GM12864 (cell line): ENCODE data around the gene SLAMF7.
A peak's percentile ranks its signal among the peaks of the same experiment; 100 is the strongest.
"Not testable (repeated sequence)": the region's sequence is repeated elsewhere in the genome, so short reads cannot be mapped to it uniquely, and the experiment has no call there.

Experiments
- DNase-seq: peaks from one replicate; pipeline ENCODE4 v3.0.0-alpha.2; 2011; ENCODE audit warnings: low read depth
- H3K4me3 ChIP-seq: 2 replicates; pipeline ENCODE4 v1.5.1; 2011; ENCODE audit warnings: mild to moderate bottlenecking, low read depth, low read length, control low read depth
- CTCF ChIP-seq: IDR thresholded peaks from 2 replicates; pipeline ENCODE4 v1.5.1; 2011; ENCODE audit warnings: low read depth, mild to moderate bottlenecking, moderate library complexity, low read length, control low read depth, inconsistent platforms; ENCODE audit errors: missing control alignments

The SLAMF7 gene

GRCh38 chr1:160726498-160727315, 12.3 kb upstream of the SLAMF7 start:
- TF ChIP-seq CTCF = peak; percentile 74
- H3K4me3 ChIP-seq = no peak overlapping the region; the same call in 1 of the 2 replicates
- no peak for DNase-seq

GRCh38 chr1:160727316-160727640, 11.8 kb upstream of the SLAMF7 start:
- TF ChIP-seq CTCF = no peak
- no peak overlapping the region for H3K4me3 ChIP-seq
- no peak for DNase-seq

GRCh38 chr1:160731564-160731963, 7.5 kb upstream of the SLAMF7 start:
- not testable (repeated sequence) for DNase-seq, H3K4me3 ChIP-seq

- H3K4me3 ChIP-seq = no peak overlapping the region
- DNase-seq = no peak
- TF ChIP-seq CTCF = no peak
These were observed 7.1 kb upstream of the SLAMF7 start for GRCh38 chr1:160731990-160732389.

GRCh38 chr1:160733898-160734297, 5.1 kb upstream of the SLAMF7 start:
- DNase-seq = no peak
- H3K4me3 ChIP-seq = no peak overlapping the region
- no peak for TF ChIP-seq CTCF

GRCh38 chr1:160734301-160734700, 4.7 kb upstream of the SLAMF7 start:
- no peak for TF ChIP-seq CTCF
- no peak for DNase-seq
- no peak overlapping the region for H3K4me3 ChIP-seq

- DNase-seq = no peak
- no peak overlapping the region for H3K4me3 ChIP-seq
- no peak for TF ChIP-seq CTCF
These were observed 776 bp upstream of the SLAMF7 start for GRCh38 chr1:160738271-160738670.
